GM12878 (cell line): ENCODE measurements around the gene RALB.

Experiments used
- BRCA1 ChIP-seq: IDR thresholded peaks from 2 replicates; pipeline ENCODE4 v1.6.1; 2011; ENCODE audit warnings: low read depth, low read length, improper control_type of control experiment
- FOXM1 ChIP-seq: IDR thresholded peaks from 2 replicates; pipeline ENCODE4 v1.6.1; 2012; ENCODE audit warnings: low read depth, mild to moderate bottlenecking, inconsistent platforms, low read length, moderate library complexity
- TF ChIP-seq, protein P1 (sequence below): fragments of 450-650 bp; IDR thresholded peaks from 2 replicates; pipeline ENCODE4 v1.6.1; 2017; ENCODE audit warnings: low read depth, mild to moderate bottlenecking, moderate library complexity

DNA sequence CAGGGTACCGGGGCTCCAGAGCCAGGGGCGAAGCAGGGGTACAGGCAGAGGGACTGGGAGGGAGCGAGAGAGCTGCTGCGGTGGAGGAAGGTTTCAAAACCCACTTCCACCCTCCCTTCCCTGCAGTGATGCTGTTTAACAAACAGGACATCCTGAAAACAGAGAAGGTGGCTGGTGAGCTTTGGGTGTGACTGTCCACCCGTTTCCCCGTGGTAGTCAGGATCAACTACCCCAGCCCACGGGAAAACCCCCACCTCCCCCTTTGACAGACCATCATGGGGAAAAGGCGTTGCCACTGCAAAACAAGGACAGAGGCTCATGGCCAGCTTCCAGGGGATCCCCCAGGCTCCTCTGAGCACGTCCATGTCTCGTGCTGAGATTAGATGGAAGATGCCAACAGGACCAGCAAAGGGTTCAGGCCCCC, 42.4 kb upstream of the RALB start:
- TF ChIP-seq FOXM1: no peak
- TF ChIP-seq, protein P1, sequence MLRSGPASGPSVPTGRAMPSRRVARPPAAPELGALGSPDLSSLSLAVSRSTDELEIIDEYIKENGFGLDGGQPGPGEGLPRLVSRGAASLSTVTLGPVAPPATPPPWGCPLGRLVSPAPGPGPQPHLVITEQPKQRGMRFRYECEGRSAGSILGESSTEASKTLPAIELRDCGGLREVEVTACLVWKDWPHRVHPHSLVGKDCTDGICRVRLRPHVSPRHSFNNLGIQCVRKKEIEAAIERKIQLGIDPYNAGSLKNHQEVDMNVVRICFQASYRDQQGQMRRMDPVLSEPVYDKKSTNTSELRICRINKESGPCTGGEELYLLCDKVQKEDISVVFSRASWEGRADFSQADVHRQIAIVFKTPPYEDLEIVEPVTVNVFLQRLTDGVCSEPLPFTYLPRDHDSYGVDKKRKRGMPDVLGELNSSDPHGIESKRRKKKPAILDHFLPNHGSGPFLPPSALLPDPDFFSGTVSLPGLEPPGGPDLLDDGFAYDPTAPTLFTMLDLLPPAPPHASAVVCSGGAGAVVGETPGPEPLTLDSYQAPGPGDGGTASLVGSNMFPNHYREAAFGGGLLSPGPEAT: no peak
- TF ChIP-seq BRCA1: no peak
